HG02970 (cell line): ENCODE data around the gene SNX20.

Experiments
- ATAC-seq: cut with Tn5 transposase; IDR thresholded peaks from one replicate; pipeline ENCODE4 v1.9.1; 2021; ENCODE audit warnings: mild to moderate bottlenecking, moderate library complexity, moderate number of reproducible peaks; ENCODE audit not compliant: unreplicated experiment, low FRiP score

SNX20 gene

GRCh38 chr16:50681021-50681885, at the start of gene SNX20:
TSS of gene SNX20 (minus strand) at chr16:50681312. CDS start at chr16:50677526, 3,786 bp downstream.
- ATAC-seq: no peak

DNA sequence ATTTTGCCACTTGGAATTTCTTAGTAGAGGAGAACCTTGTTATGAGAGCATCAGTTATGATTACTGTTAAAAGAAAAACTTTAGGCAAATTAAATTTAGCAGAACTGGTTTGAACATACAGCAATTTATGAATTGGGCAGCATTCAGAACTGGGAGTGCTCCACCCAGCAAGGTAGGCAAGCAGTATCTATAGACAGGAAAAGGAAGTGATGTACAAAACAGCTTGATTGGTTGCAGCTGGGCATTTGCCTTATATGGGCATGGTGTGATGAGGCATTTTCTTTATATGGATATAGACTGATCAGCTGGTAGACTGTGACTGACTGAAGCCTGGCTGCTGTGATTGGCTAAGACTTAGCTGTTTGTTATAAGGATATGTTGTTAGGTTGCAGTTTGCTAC, 43.2 kb upstream of the SNX20 start:
- ATAC-seq: no peak

GRCh38 chr16:50722960-50723359, 41.8 kb upstream of the SNX20 start:
- ATAC-seq: no peak

DNA sequence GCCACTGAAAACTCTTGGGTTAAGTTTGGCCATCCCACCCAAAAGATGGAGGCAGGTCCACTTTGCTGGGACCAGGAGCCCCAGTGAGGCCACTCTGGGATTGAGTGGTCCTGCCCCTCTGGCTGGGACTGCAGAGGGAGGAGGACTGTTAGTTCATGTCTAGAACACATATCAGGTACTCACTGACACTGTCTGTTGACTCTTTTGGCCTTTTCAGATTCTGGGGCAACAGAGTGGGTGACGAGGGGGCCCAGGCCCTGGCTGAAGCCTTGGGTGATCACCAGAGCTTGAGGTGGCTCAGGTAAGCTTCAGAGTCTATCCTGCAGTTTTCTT, 41.3 kb upstream of the SNX20 start:
- ATAC-seq: no peak

GRCh38 chr16:50721549-50722404, 40.7 kb upstream of the SNX20 start:
- no peak for ATAC-seq

GRCh38 chr16:50719401-50720337, 38.6 kb upstream of the SNX20 start:
- ATAC-seq: no peak

GRCh38 chr16:50718761-50719400, 37.8 kb upstream of the SNX20 start:
- no peak for ATAC-seq

- no peak for ATAC-seq
Measured at GRCh38 chr16:50718061-50718760, 37.1 kb upstream of the SNX20 start.

- no peak for ATAC-seq
Measured at GRCh38 chr16:50717494-50717893, 36.4 kb upstream of the SNX20 start.

DNA sequence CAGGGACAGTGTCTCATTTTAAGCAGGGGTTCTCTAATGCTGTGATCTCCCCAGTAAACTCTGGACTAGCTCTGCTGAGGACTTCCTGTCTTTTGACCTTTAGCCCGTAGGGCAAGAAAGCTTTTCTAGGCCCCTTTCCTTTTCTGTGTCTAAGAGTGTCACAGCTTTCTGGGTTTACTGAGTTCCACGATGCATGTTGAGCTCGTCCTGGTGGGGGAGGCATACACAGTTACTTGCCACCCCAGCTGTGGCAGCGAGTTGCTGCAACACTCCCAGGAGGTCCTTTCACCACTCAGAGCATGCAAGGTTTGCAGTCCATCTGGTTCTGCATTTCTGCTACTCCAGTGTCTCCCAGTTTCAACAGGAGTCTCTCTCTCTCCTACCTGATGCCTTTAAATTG, 36.0 kb upstream of the SNX20 start:
- no peak for ATAC-seq

DNA sequence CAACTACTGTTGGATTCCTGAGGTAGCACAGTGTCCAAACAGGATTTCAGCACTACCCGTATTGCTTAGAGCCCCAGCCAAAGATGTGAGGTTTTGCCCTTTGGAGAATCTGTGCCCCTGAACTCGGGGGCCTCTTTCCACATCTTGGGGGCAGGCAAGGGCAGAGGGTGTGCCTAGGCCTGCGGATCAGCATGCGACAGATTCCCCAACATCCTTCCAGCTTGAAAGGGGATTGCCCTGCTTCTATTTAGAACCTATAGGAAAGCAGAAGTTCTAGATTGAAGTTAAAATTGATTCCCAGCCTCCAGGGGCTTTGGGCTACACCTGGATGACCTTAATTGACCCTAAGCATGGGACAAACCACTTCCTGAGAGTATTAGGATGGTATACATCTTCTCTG, 31.8 kb upstream of the SNX20 start:
- ATAC-seq: no peak

DNA sequence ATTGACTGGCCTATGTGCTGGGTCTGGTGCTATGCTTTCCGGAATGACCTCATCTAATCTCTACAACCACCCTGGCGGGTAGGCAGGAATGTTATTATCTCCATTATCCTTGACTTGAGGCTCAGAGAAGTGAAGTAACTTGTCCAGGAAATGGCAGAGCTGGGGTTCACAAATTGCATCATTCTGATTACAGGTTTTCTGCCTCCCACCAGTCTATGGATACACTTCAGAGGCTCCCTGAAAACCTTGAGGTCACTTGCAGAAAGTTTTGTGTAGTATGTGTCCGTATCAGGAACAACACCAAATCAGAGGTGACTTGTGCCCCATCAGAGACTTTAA, 31.4 kb upstream of the SNX20 start:
- no peak for ATAC-seq

DNA sequence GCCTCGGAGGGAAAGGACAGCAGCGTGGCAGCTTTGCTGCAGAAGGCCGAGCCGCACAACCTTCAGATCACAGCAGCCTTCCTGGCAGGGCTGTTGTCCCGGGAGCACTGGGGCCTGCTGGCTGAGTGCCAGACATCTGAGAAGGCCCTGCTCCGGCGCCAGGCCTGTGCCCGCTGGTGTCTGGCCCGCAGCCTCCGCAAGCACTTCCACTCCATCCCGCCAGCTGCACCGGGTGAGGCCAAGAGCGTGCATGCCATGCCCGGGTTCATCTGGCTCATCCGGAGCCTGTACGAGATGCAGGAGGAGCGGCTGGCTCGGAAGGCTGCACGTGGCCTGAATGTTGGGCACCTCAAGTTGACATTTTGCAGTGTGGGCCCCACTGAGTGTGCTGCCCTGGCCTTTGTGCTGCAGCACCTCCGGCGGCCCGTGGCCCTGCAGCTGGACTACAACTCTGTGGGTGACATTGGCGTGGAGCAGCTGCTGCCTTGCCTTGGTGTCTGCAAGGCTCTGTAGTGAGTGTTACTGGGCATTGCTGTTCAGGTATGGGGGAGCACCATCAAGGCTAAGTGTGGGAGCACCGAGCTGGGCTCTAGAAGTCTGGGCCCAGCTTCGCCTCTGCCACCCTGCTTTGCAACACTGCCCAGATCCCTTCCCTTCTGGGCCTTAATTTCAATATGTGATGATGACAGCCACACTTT, 30.9 kb upstream of the SNX20 start:
- no peak for ATAC-seq

GRCh38 chr16:50711040-50711439, 29.9 kb upstream of the SNX20 start:
- no peak for ATAC-seq

DNA sequence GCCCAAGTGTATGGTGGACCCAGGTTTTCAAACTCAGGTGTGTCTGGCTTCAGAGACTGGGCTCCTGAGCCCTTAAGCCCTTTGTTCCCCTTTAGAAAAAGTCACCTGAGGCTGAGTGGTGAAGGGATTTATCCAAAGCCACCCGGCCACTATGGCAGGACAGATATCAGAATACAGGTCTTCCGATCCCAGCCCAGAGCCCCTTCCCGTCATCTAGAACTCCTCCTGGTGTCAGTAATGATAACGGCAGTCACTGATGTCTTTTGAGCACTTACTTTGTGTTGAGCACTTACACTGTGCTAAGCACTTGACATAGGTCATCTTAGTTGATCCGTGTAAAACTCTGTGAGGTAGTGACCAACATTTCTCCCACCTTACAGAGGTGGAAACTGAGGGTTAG, 28.9 kb upstream of the SNX20 start:
- ATAC-seq: no peak

DNA sequence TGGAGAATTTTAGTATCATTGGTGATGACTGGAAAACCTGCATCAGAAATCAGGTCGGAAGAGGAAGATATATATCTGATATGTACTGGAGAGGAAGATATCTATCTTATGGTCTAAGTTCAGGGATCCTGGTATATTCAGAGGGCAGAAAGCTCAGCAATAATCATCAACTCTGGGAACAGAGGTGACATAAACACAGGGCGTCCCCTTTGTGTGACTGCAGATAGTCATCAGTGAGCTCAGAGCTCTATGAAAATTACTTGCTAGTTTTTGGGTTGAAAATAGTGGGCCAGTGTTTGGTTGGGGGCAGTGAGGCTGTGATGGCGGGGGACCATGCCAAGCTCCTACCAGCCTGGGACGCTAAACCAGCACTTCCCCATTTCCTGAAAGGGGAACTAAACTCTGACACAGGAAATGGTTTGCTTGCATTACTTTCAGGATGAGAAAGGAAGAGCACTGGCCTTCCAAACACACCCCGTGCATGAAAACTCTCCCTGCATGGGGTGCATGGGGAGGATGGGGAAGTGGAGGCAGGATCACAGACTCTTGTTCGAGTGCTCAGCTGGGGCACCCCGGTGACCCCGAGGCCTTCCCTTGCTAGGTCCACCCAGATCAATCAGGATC, 28.1 kb upstream of the SNX20 start:
- no peak for ATAC-seq

GRCh38 chr16:50708373-50709060, 27.4 kb upstream of the SNX20 start:
- ATAC-seq: no peak

DNA sequence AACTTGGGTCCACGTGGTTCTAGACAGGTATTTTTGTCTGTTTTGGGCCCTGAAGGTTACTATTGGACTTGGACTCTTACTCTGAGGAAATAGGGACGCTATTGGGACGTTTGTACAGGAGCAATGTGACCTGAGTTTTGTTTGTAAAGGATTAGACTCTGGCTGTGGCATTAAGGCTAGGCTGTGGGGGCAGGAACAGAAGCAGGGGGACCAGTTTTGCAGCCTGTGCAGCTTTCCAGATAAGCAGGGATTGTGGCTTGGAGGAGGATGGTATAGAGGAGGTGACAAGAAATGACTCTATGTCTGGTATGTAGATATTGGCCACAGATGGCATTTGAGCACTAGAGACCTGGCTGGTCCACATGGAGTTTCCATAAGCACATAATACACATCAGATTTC, 25.1 kb upstream of the SNX20 start:
- no peak for ATAC-seq
